DMS 273 treated with DMSO at 0.1 percent for 48 hours (cell line): ENCODE results near the gene CCR5AS.
"Not testable (repeated sequence)": the region's sequence is repeated elsewhere in the genome, so short reads cannot be mapped to it uniquely, and the experiment has no call there.

Experiments used
- DNase-seq: peaks from one replicate; lab custom pipeline; 2025; lab: John Stamatoyannopoulos, UW

Gene CCR5AS

DNA sequence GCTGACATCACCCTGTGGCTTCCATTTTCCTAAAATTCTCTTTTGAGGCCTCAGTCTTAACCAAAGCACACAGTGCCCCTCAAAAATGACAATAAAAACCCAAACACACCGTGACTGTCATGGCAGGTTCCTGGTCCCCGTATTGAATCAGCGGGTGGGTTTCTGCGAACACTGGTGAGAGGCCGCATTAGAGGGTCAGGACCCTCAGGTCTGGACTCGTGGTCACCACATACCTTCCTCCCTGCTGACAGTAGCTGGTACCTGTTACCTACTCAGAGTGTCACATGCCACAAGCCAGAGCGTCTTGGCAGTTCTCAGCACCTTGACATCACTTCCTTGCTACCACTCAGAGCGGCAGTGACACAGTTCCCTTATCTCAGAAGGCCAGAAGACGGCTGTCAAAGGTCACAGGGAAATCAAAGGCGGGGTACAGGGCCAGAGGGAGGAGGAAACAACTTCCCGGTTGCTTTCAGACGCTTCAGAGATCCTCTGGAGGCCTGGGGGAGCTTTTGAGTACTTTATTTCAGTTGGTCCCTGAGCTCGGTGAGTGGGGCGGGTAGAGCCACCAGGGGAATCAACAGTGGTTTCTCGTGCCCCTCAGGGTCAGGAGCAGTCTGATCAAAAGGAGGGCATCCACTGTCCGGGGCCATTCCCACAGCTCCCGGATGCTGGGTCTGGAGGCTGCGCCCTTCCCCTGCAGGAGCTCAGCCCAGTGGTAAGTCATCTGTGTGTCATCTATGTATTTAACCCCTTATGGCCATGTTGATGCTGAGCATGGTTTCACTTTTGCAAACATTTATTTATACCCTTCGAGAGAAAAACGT is at the start of gene CCR5AS, which contains the start of gene CCRL2:
Gene CCR5AS (minus strand): TSS at position 279 of the 824 bp plus-strand sequence.
Gene CCRL2 (plus strand): TSS at position 472 of the 824 bp plus-strand sequence. CDS start 821 bp downstream, outside the sequence.
- no peak for DNase-seq

DNA sequence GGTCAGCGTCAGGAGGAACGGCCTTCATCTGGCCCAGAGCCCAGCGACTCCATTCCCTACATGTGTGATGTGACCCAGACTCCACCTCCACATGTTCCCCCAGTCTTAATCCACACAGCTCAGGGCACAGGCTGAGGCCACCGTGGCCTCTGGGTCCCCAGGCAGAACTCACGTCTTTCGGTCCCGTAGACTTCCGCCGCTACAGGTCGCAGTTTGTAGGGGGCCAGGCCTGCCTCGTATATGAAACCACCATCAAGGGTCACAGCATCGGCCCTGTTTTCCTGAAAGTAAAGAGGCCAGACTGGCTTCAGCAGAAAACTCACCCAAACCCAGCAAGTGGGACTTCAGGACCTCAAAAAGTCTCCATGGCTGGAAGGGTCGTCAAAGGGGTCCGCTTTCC is 49.3 kb upstream of the CCR5AS start:
- DNase-seq, result no peak

GRCh38 chr3:46455231-46456115 is 48.6 kb upstream of the CCR5AS start:
- DNase-seq, result no peak

DNA sequence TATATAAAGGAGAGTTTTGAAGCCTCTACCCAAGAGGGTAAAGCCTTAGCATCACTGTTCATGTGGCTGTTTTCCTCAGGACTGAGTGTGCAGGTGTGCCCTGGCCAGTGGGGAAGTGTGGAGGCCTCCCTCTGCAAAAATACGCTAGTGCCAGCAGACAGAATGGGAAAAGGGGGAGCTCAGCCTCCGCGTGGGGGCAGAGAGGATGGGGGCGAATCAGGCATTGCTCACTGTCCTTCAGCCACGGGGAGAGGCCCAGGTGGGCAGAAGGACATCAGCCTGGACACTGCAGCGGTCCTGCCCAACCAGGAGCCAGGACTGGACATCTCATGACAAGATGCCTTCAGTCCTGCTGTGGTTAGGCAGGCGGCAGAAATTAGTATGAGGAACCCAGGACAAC is 47.7 kb upstream of the CCR5AS start:
- DNase-seq, result no peak

DNA sequence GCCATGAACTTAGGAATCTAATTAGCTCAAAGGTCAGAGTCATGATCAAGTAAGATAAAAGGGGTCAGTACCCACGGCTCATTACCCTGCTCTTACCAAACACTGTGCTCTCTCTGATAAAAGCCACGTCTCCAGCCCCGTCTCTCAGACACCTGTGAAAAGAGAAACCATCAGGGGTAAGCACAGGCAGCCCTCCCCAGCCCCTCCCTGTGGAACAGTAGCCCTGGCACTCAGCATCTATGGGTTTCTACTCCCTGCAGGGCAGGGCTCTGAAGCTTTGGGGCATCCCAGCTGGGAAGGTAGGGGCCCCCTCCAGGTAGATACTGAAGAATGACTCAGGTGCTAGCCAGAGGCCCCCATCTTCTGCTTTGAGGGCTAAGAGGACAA is 47.3 kb upstream of the CCR5AS start:
- DNase-seq, result no peak

GRCh38 chr3:46453526-46454208 is 46.8 kb upstream of the CCR5AS start:
- DNase-seq, result no peak

DNA sequence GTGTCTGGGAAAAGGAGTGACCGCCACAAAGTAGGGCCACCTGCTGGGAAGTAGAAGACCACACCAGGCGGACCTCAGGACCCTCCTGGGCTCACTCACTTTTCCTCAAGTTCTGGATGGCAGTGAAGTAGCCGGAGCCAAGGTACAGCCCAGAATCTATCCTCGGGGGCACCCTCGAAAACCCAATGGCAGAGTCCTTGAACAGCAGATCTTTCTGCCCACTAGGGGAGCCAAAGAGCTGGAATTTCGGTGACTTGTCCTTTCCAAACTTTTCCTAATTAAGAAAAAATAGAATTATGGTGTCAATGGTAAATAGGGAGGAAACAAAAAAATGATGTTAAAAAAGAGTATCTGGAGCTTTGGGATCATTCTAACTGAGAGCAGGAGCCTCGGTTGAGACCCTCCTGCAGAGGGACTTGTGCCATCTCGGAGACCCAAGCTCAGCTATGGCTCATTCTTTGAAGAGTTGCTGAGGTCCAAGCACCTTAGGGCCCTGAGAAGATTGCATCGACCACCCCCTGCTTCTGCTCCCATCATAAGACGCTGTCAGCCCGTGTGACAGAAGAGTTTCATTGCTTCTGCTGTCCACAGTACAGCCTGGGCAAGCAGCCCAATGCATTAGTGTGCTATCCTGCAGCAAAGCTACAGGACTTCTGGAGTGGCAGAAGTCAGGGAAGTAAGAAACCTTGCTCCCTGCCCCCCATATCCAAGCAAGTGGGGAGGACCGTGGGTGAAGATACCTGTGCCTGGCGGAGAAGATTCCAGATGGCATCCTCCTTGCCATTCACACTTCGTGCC is 43.1 kb upstream of the CCR5AS start:
- DNase-seq, result no peak

- DNase-seq, result no peak
Measured at GRCh38 chr3:46448721-46449120, 41.9 kb upstream of the CCR5AS start.

GRCh38 chr3:46447228-46447985 is 40.5 kb upstream of the CCR5AS start:
- DNase-seq, result no peak

DNA sequence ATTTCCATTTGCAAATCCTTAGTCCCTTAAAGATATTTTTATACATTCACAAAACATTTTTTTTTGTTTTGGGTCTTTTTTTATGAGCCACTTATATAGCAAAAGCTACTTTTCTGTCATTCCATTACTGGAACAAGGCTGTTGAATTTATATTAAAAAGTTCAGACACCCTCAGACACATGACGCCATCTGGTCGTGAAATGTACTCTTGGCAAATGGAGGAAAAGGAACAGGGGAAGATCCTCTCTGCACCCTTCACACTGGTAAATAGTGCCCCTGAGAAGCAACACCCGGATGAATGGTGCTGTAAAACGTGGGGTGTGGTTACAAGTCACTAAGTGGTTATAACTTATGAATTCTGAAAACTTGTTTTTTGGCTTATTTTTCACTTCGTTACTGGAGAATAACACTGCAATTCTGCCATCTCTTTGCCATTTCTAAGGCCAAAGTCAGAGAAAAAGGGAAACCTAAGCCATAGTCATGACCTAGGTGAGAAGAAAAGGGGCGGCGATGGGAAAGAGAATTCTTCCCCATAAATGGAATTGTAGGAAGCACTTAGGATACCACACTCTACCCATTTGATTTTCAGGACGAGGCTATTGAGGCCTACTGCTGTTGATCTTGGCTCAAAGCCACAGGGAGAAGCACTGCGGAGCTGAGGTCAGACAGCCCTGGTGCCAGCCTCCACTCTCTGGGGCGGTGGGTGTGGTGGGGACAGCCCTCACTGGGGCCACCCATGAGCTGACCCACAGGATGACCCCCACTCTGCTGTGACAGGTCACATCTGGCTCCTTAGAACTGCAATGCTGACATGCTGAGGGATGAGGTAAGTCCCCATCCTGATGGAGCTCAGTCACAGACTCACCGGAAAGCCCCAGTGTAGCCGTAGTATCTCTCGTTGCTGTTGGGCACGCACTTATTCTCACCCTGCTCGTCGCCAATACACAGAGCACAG is 36.0 kb upstream of the CCR5AS start:
- DNase-seq, result no peak

GRCh38 chr3:46440531-46441294 is 33.8 kb upstream of the CCR5AS start:
- no peak for DNase-seq

DNA sequence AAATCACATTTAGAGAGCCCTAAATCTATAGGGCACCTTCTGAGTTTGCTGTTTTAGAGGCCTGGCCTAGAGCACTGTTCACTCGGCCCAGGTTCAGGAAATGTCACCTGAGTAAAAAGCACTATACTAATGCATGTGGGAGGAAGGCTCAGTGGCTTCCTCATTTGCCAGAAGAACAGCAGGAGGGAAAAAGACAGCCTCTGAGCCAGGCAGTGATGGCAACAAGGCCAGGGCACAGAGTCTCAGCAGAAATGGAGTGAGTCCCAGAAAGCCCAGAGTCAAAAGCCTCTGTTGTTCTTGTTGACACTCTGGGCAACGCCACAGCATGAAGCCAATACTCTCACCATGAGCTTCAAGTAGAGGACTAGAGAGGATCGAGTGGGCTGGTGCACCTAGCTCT is 32.0 kb upstream of the CCR5AS start:
- no peak for DNase-seq

GRCh38 chr3:46435081-46435726 is 28.3 kb upstream of the CCR5AS start:
- DNase-seq, result no peak

GRCh38 chr3:46433841-46434240 is 27.0 kb upstream of the CCR5AS start:
- no peak for DNase-seq

DNA sequence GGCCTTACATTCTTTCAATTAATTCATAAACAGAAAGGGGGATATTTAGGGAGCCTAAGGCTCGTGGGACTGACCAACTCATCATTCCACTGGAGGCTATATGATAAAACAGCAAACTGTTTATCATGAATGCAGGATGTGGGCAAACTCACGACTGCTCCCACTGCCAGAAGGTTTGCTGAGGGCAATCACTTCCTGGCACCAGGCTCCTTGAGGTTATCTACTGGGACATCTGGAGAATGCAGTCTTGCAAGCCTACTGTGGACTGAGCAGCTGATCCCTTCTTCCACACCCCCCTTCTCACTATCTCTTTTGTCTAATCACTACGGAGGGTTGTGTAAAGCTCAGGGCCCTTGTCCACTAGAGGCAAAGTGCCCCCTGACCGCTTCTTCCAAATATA is 26.3 kb upstream of the CCR5AS start:
- DNase-seq, result not testable (repeated sequence)

DNA sequence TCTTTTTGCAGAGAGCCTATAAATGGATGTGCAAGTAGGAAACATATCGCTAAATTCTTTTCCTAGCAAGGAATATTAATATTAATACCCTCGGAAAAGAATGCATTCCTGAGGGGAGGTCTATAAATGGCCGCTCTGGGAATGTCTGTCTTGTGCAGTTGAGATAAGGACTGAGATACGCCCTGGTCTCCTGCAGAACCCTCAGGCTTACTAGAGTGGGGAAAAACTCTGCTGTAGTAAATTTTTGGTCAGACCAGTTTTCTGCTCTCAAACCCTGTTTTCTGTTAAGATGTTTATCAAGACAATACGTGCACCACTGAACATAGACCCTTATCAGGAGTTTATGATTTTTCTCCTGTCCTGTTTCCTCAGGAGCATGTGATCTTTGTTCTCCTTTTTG is 25.0 kb upstream of the CCR5AS start:
- not testable (repeated sequence) for DNase-seq

DNA sequence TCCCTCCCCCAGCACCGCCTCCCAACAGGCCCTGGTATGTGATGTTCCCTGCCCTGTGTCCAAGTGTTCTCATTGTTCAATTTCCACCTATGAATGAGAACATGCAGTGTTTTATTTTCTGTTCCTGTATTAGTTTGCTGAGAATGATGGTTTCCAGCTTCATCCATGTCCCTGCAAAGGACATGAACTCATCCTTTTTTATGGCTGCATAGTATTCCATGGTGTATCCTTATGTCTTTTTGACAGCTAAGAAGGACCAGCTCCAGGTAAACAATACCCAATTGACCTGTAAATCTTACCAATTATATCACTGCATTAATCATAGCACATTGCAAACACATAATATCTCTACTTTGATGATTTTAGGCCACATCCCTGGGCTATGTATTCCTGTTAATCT is 24.0 kb upstream of the CCR5AS start:
- not testable (repeated sequence) for DNase-seq

DNA sequence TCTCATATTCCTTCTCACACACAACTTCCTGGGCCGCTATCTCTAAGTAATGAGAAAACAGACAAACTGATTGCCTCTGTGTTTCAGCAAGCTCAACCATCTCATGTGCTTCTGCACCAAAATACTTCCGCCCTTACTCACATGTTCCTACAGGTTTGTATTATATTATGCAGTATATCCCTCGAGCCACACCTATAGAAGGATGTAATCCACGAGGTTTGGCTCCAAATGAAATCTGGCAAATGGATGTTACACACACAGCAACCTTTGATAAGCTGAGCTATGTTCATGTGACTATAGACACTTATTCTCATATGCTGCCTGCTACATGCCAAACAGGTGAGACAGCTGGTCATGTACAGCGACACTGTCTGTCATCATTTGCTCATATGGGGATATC is 22.8 kb upstream of the CCR5AS start:
- no peak for DNase-seq
